Measurements from ENCODE around the gene SRGAP1. TPM values are rescaled to one million over a fixed set of nuclear protein-coding genes. Genes with fewer than 3 reads are reported as not detected.

The SRGAP1 gene
- total and polyA plus RNA-seq, 2 of the 4 experiments (the other 2 are of a cell fraction) = 10.0 to 10.2 TPM

DNA sequence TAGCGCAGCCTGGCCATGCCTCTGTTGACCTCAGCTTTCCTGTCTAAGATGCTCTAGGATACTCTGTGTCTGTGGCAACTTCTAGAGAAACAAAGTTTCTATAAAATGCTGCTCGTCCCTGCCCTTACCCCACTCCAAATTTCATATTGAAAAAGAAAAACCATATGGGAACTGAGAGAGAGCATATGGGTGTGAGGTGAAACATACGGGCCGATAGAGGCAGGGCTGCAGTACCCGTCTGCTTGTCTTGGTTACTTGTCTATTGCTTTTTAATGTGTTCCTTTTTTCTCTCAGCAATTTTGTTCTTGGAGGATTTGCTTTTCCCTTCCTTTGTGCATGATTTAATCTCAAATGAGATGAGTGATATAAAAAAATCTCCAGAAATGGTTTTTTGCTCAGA lies 113.0 kb downstream of the SRGAP1 start (continued):
- TF ChIP-seq MAZ (IDR thresholded peaks at IDR 0.05; ENCODE audit: borderline replicate concordance, low read depth, low read length) = no peak
- TF ChIP-seq, protein P1, sequence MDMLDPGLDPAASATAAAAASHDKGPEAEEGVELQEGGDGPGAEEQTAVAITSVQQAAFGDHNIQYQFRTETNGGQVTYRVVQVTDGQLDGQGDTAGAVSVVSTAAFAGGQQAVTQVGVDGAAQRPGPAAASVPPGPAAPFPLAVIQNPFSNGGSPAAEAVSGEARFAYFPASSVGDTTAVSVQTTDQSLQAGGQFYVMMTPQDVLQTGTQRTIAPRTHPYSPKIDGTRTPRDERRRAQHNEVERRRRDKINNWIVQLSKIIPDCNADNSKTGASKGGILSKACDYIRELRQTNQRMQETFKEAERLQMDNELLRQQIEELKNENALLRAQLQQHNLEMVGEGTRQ (IDR thresholded peaks at IDR 0.05; ENCODE audit: low read depth, low read length) = no peak
- TF ChIP-seq POLR2A (IDR thresholded peaks at IDR 0.05; ENCODE audit: low read depth, low read length) = no peak
- no peak for TF ChIP-seq SMC3 (IDR thresholded peaks at IDR 0.05; ENCODE audit: low read depth, low read length)

GRCh38 chr12:63958876-63959580 lies 114.5 kb downstream of the SRGAP1 start:
- H4K8ac ChIP-seq (ENCODE audit: low read depth in 2 of 2, low read length in 2 of 2) = no peak overlapping the region
- H2BK120ac ChIP-seq (ENCODE audit: low read depth, low read length) = no peak overlapping the region
- H3K27me3 ChIP-seq (ENCODE audit: control insufficient read depth, insufficient read depth, low read length) = no peaks in the 10 kb centered on the region
- H3K18ac ChIP-seq (ENCODE audit: low read depth, low read length) = no peak overlapping the region
- no peak overlapping the region for H2BK20ac ChIP-seq (ENCODE audit: low read depth, low read length)
- TF ChIP-seq MAZ (IDR thresholded peaks at IDR 0.05; ENCODE audit: borderline replicate concordance, low read depth, low read length) (no peak), MXI1 (IDR thresholded peaks at IDR 0.05; ENCODE audit: borderline replicate concordance, low read depth, low read length) (no peak), RFX5 (IDR thresholded peaks at IDR 0.05; ENCODE audit: low read depth, low read length) (no peak), CHD1 (IDR thresholded peaks at IDR 0.05; ENCODE audit: low read depth, low read length) (no peak), BHLHE40 (IDR thresholded peaks at IDR 0.05; ENCODE audit: low read depth, low read length) (no peak), RAD21 (IDR thresholded peaks at IDR 0.05; ENCODE audit: low read length) (no peak), CEBPB (IDR thresholded peaks at IDR 0.05; ENCODE audit: low read depth, low read length) (no peak), FOS (IDR thresholded peaks at IDR 0.05; ENCODE audit: low read depth, low read length) (no peak), SMC3 (IDR thresholded peaks at IDR 0.05; ENCODE audit: low read depth, low read length) (no peak), POLR2A (IDR thresholded peaks at IDR 0.05; ENCODE audit: low read depth, low read length) (no peak), MAFK (IDR thresholded peaks at IDR 0.05; ENCODE audit: low read depth, low read length) (no peak)
- TF ChIP-seq, protein P2, sequence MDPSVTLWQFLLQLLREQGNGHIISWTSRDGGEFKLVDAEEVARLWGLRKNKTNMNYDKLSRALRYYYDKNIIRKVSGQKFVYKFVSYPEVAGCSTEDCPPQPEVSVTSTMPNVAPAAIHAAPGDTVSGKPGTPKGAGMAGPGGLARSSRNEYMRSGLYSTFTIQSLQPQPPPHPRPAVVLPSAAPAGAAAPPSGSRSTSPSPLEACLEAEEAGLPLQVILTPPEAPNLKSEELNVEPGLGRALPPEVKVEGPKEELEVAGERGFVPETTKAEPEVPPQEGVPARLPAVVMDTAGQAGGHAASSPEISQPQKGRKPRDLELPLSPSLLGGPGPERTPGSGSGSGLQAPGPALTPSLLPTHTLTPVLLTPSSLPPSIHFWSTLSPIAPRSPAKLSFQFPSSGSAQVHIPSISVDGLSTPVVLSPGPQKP (IDR thresholded peaks at IDR 0.05; ENCODE audit: borderline replicate concordance, low read depth, low read length) = no peak
- TF ChIP-seq, protein P1 (IDR thresholded peaks at IDR 0.05; ENCODE audit: low read depth, low read length) = no peak
- WGBS, 2 experiments (ENCODE audit: extremely low coverage in 2 of 2, insufficient read length in 1 of 2) = 90% methylated on average over 2 of the region's 3 CpGs; no CpG with 5 or more reads in 1 of the 2 experiments
- intact Hi-C loops (cut with micrococcal nuclease) = no loop called here
- no TSS peak for BruUV-seq (replicated peaks)
- peaks cover 48% of the 10 kb centered on the region for H4K20me1 ChIP-seq (ENCODE audit: insufficient read depth, low read length)
- no peak overlapping the region for H3K4ac ChIP-seq (ENCODE audit: low read depth, low read length)
- dilution Hi-C loops (cut with HindIII; ENCODE audit: low sequenced_read_pairs, unreplicated experiment) = no loop called here
- no peaks in the 10 kb centered on the region for H3K9me3 ChIP-seq (ENCODE audit: control insufficient read depth, insufficient read depth, low read length)
- no peak overlapping the region for H3K4me2 ChIP-seq (ENCODE audit: low read depth, low read length)
- H4K91ac ChIP-seq (ENCODE audit: insufficient read depth, low read depth, low read length) = no peak overlapping the region
- H2AFZ ChIP-seq (replicated peaks; ENCODE audit: low read length, poor library complexity) = no peak overlapping the region
- in situ Hi-C loops (cut with MboI; ENCODE audit: low sequenced_read_pairs) = no loop called here
- ChIA-PET CTCF (no interaction called here), POLR2A (ENCODE audit: unreplicated experiment) (no interaction called here)
- H3K4me3 ChIP-seq (ENCODE audit: insufficient read depth, low read depth, low read length) = no peak overlapping the region
- no peak overlapping the region for H3K56ac ChIP-seq (ENCODE audit: extremely low read depth, insufficient read depth, low read length)
- H3K9me1 ChIP-seq (ENCODE audit: insufficient read depth, low read length) = peaks cover 24% of the 10 kb centered on the region
- no peak overlapping the region for H2AK5ac ChIP-seq (ENCODE audit: low read depth, low read length)
- H3K23ac ChIP-seq (ENCODE audit: low read depth, low read length) = no peak overlapping the region
- ATAC-seq (ENCODE audit: low read depth) (no peak), DNase-seq (no peak)
- peaks cover 21 to 58% of the 10 kb centered on the region in 2 experiments; a peak in 3 of 4 replicates for H3K79me1 ChIP-seq (ENCODE audit: low read depth in 1 of 2, low read length in 2 of 2)
- H3K27ac ChIP-seq (ENCODE audit: insufficient read depth, low read length) = no peak overlapping the region
- H3K36me3 ChIP-seq (ENCODE audit: control insufficient read depth, insufficient read depth, low read length) = peaks cover 5% of the 10 kb centered on the region
- H2AK9ac ChIP-seq (replicated peaks; ENCODE audit: low read depth, low read length, poor library complexity) = no peak overlapping the region
- H2BK15ac ChIP-seq (ENCODE audit: low read depth, low read length) = no peak overlapping the region
- H3K4me1 ChIP-seq (ENCODE audit: control insufficient read depth, insufficient read depth, low read length) = peaks cover 22% of the 10 kb centered on the region
- H2BK5ac ChIP-seq (ENCODE audit: low read depth, low read length, poor library complexity, severe bottlenecking) = no peak overlapping the region
- H3K9ac ChIP-seq (ENCODE audit: low read depth, low read length) = no peak overlapping the region
- H4K5ac ChIP-seq (ENCODE audit: low read depth, low read length) = no peak overlapping the region
- no peak overlapping the region for H3K14ac ChIP-seq (replicated peaks; ENCODE audit: low read depth, low read length)
